MG63 (cell line): ENCODE results near the gene RBM17. TPM values are rescaled to one million over a fixed set of nuclear protein-coding genes. Genes with fewer than 3 reads are reported as not detected.
A peak's percentile ranks its signal among the peaks of the same experiment; 100 is the strongest.

Experiments
- DNase-seq: peaks from one replicate; pipeline ENCODE4 v3.0.0-alpha.2; 2020
- H3K27me3 ChIP-seq: fragments of 250-450 bp; sonication (Bioruptor Pico); 2 replicates; pipeline ENCODE4 v1.5.1; 2020; ENCODE audit warnings: mild to moderate bottlenecking, moderate library complexity
- H3K36me3 ChIP-seq: fragments of 250-450 bp; sonication (Bioruptor Pico); 2 replicates; pipeline ENCODE4 v1.5.1; 2020; ENCODE audit warnings: mild to moderate bottlenecking, moderate library complexity
- H3K4me3 ChIP-seq: fragments of 250-450 bp; sonication (Bioruptor Pico); 2 replicates; pipeline ENCODE4 v1.5.1; 2020; ENCODE audit warnings: mild to moderate bottlenecking, moderate library complexity
- H3K9me3 ChIP-seq: fragments of 250-450 bp; sonication (Bioruptor Pico); 2 replicates; pipeline ENCODE4 v1.5.1; 2020; ENCODE audit warnings: mild to moderate bottlenecking, moderate library complexity
- total RNA-seq: library from RNA; depleted of rRNA; stranded (reverse); fragments of >200 nt; shearing (Covaris generic); gene quantifications from 2 replicates; pipeline ENCODE4 v1.2.3, GENCODE V29; 2014; ENCODE audit warnings: low replicate concordance

Gene RBM17
- total RNA-seq, 1 experiment from 2014 or later, result 27.2 TPM

DNA sequence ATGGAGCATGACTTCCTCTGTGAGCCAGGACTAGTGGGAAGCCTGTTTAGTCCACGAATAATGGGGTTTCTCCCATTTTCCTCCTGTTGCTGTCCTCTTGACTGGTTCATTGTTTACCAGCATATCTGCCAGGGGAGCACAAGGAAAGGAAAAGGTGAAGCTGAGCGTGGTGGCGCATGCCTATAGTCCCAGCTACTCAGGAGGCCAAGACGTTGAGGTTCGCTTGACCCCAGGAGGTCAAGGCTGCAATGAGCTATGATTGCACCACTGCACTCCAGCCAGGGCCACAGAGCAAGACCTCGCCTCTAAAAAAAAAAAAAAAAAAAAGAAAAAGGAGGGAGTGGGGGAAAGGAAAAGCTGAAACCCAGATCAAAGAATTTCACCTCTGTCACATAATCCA, 20.8 kb upstream of the RBM17 start:
- DNase-seq, result no peak
- Histone ChIP-seq H3K36me3 (no peaks in the 10 kb centered on the region), H3K27me3 (no peaks in the 10 kb centered on the region)

DNA sequence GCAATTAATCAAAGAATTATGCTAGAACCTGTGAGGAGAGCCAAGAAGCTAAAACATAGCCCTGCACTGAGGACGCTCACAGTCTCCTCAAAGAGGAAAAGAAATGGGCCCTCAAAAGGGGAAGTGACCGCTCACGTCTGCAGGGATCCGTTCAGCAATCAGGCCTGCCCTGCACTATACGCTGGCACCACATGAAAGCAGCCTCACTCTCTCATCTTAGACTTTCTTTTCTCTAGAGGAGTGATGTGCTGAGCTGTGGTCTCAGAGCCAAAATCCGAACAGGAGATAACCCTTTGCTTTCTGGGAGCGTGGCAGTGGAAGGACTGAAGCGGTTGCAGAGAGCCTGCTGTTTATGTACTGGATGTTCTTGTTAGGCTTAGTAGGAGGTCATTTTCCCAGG, 20.4 kb upstream of the RBM17 start:
- H3K9me3 ChIP-seq, result no peaks in the 10 kb centered on the region
- H3K27me3 ChIP-seq, result 0 out of 2 replicates have a peak, but pooled peaks cover 2% of the 10 kb centered on the region
- H3K4me3 ChIP-seq, result no peak overlapping the region
- DNase-seq, result no peak
- H3K36me3 ChIP-seq, result no peaks in the 10 kb centered on the region

More for the DNA sequence above, 20.8 kb upstream of the RBM17 start:
- H3K4me3 ChIP-seq, result no peak overlapping the region
- no peaks in the 10 kb centered on the region for H3K9me3 ChIP-seq

DNA sequence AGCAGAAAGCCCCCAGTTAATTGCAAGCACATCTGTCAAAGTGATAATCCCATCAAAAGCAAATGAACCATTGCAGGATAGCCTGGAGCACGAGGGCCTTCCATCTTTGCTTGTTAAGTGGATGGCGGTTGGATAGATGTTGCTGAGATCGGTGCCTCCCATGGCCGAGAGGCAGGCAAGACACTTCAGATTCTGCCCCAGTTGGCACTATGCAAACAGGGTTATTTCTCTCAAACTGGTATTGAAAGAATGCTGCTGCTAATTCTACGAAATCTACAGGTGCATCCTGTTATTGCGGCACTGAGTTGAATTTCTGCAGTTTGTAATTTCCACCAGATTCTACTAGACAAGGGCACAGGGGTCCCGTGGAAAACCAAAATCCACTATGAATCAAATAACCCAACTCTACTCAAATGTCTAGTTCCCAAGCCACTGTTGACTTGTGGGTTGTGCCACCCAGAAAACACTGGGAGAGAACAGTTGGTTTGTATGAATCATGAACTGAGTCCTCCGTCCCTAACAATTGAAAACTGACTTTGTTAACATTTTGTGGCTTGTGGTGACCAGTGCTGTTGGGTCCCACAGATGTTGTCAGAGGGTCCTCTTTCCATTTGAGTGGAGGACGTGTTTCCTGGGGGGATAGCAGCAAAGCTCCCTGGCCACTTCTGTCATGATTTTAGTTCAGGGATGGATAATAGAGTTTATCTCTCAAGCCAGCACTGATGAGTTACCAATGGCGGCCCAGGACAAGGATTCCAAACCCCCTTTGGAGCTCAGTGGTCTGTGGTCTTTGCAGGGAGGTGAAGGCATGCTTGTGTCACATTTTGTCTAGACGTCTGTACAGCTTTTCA, 19.5 kb upstream of the RBM17 start:
- no peak overlapping the region for H3K4me3 ChIP-seq
- H3K9me3 ChIP-seq, result no peaks in the 10 kb centered on the region
- no peaks in the 10 kb centered on the region for H3K36me3 ChIP-seq
- peaks cover 7% of the 10 kb centered on the region; the same call in 1 of the 2 replicates for H3K27me3 ChIP-seq
- DNase-seq, result no peak

DNA sequence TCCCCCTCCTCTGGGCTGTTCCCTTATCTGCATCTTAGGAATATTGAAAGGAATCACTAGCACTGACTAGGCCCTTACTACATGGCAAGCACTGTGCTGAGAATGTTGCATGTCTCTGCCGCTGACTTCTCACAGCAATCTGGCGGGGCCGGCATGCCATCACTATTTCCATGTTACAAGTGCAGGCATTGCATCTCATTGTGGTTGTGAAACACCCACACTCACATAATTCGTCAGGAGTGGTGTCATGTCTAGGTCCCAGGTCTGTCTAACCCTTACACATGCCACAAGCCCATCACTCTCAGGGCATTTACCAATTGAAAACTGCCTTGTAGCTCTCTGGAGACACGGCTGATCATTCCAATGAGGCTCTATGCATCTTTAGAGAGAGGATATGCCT, 18.2 kb upstream of the RBM17 start:
- peaks cover 11% of the 10 kb centered on the region for H3K27me3 ChIP-seq
- no peaks in the 10 kb centered on the region for H3K9me3 ChIP-seq
- DNase-seq, result no peak
- H3K4me3 ChIP-seq, result no peak overlapping the region
- H3K36me3 ChIP-seq, result no peaks in the 10 kb centered on the region

DNA sequence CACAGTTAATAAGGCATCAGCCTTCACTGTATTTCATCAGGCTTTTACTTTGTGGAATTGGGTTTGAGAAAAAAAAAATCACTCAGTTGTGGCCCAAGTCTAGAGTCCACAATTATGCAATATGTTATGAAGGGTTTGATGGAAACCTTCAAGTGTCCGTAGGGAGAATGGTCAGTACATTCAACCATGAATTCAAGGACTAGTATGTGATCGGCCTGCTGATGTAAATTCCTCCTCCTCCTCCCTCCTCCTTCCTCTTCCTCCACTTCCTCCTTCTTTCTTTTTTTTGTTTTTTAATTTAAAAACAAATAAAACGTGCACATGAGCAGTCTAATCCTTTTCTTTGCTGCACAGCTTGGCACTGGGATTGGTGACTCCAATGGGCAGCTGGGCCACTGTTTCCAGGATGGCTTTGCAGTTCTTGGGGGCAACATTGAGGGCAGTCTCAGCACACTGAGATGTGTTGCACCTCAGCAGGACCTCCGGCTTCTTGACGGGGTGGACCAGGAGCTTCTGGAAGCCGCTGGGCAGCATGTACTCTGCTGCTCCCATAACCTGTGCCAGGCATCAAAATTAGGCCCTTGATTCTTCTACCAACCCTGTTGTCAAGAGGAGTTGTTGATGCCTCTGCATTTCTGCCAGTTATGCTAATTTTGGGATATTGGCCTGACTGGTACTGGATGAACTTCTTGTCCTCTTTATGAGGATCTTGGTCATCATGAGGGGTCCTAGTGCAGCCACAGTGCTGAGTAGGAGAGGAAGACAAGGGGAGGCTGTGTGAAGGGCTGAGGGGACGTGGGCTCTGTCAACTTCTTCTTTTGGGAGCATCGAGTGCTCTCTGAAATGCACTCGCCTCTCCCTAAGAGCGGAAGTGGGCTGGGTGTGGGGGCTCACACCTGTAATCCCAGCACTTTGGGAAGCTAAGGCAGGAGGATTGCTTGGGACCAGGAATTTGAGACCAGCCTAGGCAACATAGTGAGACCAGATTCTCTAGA, 17.4 kb upstream of the RBM17 start:
- Histone ChIP-seq H3K36me3 (no peaks in the 10 kb centered on the region), H3K27me3 (peaks cover 18% of the 10 kb centered on the region), H3K9me3 (no peaks in the 10 kb centered on the region), H3K4me3 (no peak overlapping the region)
- DNase-seq, result no peak

DNA sequence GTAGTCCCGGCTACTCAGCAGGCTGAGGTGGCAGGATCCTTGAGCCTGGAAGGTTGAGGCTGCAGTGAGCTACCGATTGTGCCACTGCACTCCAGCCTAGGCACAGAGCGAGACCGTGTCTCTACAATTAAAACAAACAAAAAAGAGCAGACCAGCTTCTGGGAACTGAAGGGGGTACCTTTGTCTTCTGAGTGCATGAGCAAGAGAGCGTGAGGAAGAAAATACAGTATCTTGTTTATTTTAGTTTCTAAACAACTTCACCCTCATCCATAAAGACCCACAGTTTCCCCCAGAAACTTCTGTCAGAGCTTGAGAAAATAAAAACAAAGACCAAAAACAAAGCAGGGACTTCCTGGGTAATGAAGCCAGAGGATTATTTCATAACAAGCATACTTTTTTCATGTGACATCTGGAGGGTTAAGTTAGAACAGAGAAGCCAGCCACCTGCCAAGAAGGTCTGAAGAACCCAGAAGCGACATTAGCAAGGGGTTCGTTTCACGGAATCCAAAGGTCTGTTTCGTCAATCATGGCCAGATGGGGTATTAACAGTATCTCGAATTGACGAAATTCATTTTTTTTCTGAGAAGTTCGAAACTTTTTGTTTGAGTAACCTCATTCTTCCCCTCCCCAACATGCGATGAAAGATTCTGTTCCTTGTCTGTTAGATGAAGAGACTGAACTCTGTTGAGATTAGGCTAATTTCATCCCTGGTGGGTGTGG, 16.5 kb upstream of the RBM17 start:
- peaks cover 18% of the 10 kb centered on the region for H3K27me3 ChIP-seq
- no peaks in the 10 kb centered on the region for H3K36me3 ChIP-seq
- DNase-seq, result no peak
- no peak overlapping the region for H3K4me3 ChIP-seq
- no peaks in the 10 kb centered on the region for H3K9me3 ChIP-seq

DNA sequence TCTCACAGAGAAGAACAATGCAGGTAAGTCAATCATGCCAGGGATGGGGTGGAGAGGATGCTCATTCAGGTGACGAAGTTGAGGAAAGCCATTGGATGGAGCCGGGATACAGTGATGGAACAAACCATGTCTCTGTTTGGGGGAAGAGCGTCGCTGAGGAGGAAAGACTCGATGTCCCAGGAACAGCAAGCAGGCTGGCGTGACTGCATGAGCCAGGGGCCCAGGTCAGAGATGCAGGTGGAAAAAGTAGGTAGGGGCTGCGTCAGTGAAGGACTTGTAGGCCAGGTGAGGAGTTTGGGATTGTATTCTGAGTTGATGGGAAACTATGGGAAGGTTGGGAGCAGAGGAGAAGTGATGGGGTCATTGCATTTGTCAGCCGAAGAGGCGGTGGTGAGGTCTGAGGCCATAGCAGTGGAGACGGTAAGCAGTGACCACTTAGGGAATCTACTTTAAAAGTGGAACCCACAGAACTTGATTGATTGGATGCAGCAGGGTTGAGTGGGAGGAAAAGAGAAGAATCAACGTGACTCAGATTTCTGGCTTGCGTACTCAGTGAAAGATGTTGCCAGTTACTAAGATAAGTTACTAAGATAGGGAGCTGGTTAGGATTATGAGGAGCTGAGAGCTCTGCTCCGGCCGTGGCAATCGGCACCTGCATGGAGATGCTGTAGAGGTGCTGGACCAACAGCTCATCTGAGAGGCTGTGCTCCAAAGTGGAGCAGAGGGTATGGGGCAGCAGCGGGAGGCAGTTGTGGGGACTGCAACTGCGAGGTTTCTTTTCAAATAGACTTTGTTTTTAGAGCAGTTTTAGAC, 14.1 kb upstream of the RBM17 start:
- DNase-seq, result no peak
- peaks cover 18% of the 10 kb centered on the region for H3K27me3 ChIP-seq
- H3K36me3 ChIP-seq, result no peaks in the 10 kb centered on the region
- H3K9me3 ChIP-seq, result no peaks in the 10 kb centered on the region
- no peak overlapping the region for H3K4me3 ChIP-seq

DNA sequence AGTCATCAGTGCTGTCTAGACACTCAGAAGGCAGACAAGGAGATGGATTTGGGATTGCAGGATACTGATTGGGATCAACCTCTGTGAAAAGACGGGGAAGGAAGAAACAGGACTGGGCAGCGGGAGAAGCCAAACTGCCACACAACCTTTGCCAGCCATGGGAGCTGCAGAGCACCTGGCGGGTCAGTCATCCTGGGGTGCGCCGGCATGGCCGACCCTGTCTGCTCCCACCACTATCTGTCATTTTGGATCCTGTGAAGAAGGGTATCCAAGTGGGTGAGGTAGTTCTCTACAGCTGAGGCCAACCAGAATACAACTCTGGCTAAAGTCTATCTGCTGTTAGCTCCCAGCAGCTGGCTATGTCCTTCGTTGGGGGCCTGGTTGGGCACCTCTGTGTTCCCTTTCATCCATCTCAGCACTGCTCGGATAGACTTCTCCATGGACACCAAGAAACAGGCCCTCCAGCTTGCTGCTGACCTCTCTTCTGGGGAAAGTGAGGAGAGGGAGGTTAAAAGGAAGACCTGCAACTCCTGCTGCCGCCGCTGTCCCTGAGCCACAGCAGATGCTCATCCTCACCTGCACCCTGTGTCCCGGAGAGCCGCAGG, 11.7 kb upstream of the RBM17 start:
- H3K27me3 ChIP-seq, result peaks cover 18% of the 10 kb centered on the region
- no peak for DNase-seq
- no peaks in the 10 kb centered on the region for H3K9me3 ChIP-seq
- no peak overlapping the region for H3K4me3 ChIP-seq
- no peaks in the 10 kb centered on the region for H3K36me3 ChIP-seq

DNA sequence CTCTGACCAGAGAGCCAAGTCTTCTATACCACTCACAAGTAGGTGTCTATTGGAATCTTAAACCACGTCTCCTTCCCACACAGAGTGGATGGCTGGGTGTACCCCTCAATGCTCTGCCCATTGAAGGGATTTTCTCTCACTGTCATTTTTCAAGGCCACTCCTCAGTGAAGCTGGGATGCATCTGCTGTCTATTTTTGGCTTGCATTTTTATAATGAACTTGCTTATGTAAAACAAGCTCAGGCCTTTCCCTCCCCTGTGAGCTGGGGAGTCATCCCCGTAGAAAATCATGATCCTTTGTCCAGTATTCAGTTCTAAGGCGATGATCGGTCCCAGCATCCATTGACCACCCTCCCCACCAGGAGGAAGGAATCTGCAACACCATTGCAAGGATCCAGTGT, 9.8 kb upstream of the RBM17 start:
- H3K36me3 ChIP-seq, result no peaks in the 10 kb centered on the region
- peaks cover 13% of the 10 kb centered on the region for H3K27me3 ChIP-seq
- H3K9me3 ChIP-seq, result no peaks in the 10 kb centered on the region
- DNase-seq, result no peak
- H3K4me3 ChIP-seq, result no peak overlapping the region

DNA sequence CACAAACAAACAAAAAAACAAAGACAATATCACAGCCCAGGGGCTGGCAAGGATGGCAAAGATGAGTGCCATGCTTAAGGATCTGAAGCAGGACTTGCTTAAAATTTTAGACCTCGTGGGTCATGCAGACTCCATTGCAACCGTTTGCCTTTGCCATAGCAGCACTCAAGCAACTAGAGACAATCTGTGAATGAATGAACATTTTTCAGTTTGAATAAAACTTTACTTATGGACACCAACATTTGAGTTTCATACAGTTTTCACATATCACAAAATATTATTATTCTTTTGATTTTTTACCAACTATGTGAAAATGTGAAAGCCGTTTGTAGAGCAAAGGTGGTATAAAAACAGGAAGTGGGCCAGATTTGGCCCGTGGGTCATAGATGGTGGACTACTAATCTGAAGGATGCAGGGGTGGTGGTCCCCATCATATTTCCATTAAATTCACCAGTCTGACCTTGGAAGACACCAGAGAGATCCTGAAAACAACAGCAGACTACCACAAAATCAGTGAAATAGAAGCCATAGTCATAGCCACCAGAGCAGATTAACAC, 8.3 kb upstream of the RBM17 start:
- Histone ChIP-seq H3K27me3 (peaks cover 9% of the 10 kb centered on the region), H3K9me3 (no peaks in the 10 kb centered on the region), H3K4me3 (no peak overlapping the region), H3K36me3 (no peaks in the 10 kb centered on the region)
- DNase-seq, result no peak

DNA sequence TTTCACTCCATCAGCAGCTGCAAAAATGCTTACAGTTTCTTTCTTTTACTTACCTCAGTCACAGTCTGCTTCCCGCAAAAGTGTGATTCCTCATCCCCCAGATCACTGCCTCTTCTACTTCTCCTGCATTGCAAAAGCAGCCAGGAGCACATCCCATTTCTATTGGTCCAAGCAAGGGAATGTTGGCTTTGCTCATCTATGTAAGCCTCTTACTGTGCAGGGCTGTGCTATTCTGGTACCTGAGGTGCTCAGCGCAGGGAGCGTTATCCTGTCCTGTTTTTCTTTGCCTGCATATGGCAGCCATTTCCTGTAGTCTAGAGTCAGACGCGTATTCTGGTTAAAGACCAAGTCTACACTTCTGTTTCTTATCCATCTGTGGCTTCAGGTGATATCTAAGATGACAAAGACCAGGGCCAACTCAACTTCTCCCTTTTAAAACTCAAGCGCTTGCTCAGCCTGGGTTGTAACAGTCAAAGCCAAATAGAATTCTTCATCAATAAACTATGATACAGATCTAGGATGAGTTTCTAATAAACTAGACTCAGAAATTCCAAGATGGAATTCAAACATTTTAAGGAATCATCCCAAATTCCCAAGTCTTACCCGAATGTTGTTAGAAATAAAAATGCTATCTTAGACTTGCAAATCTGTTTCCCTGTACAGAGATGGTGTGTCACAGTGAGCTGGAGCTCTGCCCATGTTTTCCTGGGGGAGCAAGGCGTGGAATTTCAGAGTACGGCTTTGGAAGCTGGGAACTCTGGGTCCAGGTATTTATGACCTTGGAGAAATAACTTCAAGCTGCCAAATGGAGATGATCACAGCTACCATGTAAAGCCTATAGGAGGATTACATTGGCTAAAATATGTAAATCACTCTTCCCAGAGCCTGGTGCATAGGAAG, 6.1 kb upstream of the RBM17 start:
- DNase-seq, result no peak
- H3K9me3 ChIP-seq, result no peaks in the 10 kb centered on the region
- no peaks in the 10 kb centered on the region for H3K27me3 ChIP-seq
- no peaks in the 10 kb centered on the region for H3K36me3 ChIP-seq
- no peak overlapping the region for H3K4me3 ChIP-seq

DNA sequence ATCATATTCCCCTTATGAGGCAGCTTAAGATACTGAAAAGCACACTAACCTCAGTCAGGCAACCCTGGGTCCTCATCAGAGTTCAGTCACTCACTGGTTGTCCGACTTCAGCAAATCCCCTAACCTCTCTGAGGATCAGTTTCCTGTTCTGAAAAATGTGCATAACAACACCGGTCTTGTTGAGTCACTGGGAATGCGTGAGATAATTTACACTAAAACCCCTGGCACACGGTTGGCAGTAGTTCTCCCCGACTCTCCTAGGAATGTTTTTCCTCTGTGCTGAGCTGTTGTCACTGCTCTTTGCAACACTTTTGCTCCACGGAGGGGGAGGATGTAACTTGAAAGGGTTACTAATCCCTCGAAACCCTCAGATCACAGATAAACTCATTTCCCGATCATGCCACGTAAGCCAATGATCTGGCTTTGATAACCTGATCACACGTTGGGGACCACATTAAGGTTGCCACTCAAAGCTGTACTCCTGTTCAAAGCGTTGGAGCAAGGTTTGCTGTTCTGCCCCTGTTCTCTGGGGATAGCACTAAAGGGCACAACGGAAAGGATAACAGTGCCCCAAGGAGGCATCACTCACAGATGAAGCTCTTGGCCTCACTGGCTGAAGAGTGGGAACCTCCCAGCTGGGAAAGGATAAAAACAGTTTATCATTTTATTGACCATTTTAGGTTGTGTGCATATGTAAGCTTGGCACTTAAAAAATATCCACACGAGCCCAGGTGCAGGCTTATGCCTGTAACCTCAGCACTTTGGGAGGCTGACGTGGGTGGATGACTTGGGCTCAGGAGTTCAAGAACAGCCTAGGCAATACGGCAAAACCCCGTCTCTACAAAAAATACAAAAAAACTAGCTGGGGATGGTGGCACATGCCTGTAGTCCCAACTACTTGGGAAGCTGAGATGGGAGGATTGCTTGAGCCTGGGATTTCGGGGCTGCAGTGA, 5.0 kb upstream of the RBM17 start:
- H3K36me3 ChIP-seq, result no peaks in the 10 kb centered on the region
- H3K4me3 ChIP-seq, result no peak overlapping the region
- H3K9me3 ChIP-seq, result no peaks in the 10 kb centered on the region
- DNase-seq, result peak; percentile 40
- H3K27me3 ChIP-seq, result no peaks in the 10 kb centered on the region

DNA sequence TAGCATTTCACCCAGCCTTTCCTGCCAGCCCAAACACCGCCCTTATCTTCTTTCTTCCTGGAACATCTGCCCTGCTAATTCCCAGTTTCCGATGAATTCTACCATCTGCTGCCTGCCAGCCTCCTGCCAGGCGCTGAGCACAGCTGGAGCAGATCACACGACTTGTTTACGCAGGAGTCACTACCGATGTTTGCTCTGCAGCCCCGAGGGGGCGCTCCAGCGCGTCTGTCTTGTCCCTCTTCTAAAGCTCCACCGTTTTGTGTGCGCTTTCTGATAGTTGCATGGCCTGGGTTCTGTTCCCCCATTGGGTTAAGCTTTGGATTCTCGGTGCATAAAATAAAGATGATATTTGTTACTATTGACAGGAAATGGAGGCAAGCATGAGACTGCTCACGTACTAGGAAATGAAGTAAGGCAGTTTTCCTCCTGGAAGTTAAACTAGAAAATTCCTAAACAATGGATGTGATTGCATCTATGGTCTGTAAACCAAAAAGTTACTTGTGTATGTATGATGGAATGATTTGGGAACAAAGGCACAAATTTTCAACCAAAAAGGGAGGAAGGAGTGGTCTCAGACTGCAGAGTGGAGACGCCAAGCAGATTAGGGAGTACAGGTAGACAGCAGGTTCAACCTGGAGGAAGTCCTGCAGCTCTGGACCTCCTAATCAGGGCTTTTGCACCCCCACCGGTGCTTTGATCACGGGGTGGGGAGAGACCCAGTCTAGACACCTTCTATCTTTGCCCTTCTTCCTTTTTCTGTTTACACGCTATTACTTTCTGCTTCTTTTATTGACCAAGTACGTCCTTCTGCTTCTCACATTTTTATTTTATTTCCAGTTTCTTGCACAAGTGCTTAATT, 2.2 kb upstream of the RBM17 start:
- no peaks in the 10 kb centered on the region for H3K9me3 ChIP-seq
- peaks cover 8% of the 10 kb centered on the region; the same call in 1 of the 2 replicates for H3K36me3 ChIP-seq
- no peak overlapping the region for H3K4me3 ChIP-seq
- DNase-seq, result peak; percentile 92
- H3K27me3 ChIP-seq, result no peaks in the 10 kb centered on the region
